Thyroid gland (tissue), 4 donors: Measurements from ENCODE around the gene AKIRIN1.

Experiments
- CTCF ChIP-seq, 6 experiments: fragments of 200-600 bp in 3 of 6; fragments of 450-650 bp in 3 of 6; sonication (generic) in 3 of 6; IDR thresholded peaks; one replicate each; pipeline ENCODE4 v1.5.1; 2016 to 2019; ENCODE audit warnings: antibody characterized with exemption in 6 of 6, mild to moderate bottlenecking in 2 of 6, inconsistent platforms in 1 of 6, moderate library complexity in 1 of 6
- POLR2A ChIP-seq, 2 donors: fragments of 450-650 bp; IDR thresholded peaks; one replicate each; pipeline ENCODE4 v1.6.1; 2017; ENCODE audit warnings: antibody characterized with exemption in 2 of 2, mild to moderate bottlenecking in 2 of 2, moderate library complexity in 1 of 2

GRCh38 chr1:39034114-39034654 is 43.1 kb downstream of the AKIRIN1 start:
- TF ChIP-seq CTCF (IDR thresholded peaks at IDR 0.05) (no peak), POLR2A (IDR thresholded peaks at IDR 0.05) (no peak)
